T1000 (cell line): ENCODE measurements around the gene CD79A.
"Not testable (repeated sequence)": the region's sequence is repeated elsewhere in the genome, so short reads cannot be mapped to it uniquely, and the experiment has no call there.

Experiments
- DNase-seq: peaks from one replicate; lab custom pipeline; 2025; ENCODE audit warnings: mixed read lengths; lab: John Stamatoyannopoulos, UW

Gene CD79A

GRCh38 chr19:41905273-41906002 is 28.4 kb downstream of the CD79A start:
- no peak for DNase-seq

GRCh38 chr19:41906271-41906670 is 29.2 kb downstream of the CD79A start:
- no peak for DNase-seq

- DNase-seq: no peak
These were observed 30.0 kb downstream of the CD79A start for GRCh38 chr19:41906916-41907680.

GRCh38 chr19:41907994-41908615 is 31.0 kb downstream of the CD79A start:
- no peak for DNase-seq

GRCh38 chr19:41908724-41909464 is 31.8 kb downstream of the CD79A start:
- no peak for DNase-seq

GRCh38 chr19:41909706-41910105 is 32.6 kb downstream of the CD79A start:
- no peak for DNase-seq

- no peak for DNase-seq
These were observed 33.3 kb downstream of the CD79A start for GRCh38 chr19:41910240-41910991.

- no peak for DNase-seq
These were observed 34.2 kb downstream of the CD79A start for GRCh38 chr19:41910992-41911888.

GRCh38 chr19:41911889-41912731 is 35.0 kb downstream of the CD79A start:
- no peak for DNase-seq

- DNase-seq: no peak
These were observed 35.9 kb downstream of the CD79A start for GRCh38 chr19:41912899-41913537.

GRCh38 chr19:41913538-41914423 is 36.7 kb downstream of the CD79A start:
- no peak for DNase-seq

GRCh38 chr19:41914424-41914834 is 37.4 kb downstream of the CD79A start:
- not testable (repeated sequence) for DNase-seq

- DNase-seq: no peak
These were observed 38.1 kb downstream of the CD79A start for GRCh38 chr19:41915021-41915775.

- no peak for DNase-seq
These were observed 38.8 kb downstream of the CD79A start for GRCh38 chr19:41915776-41916414.

- no peak for DNase-seq
These were observed 40.6 kb downstream of the CD79A start for GRCh38 chr19:41917676-41918075.

GRCh38 chr19:41918095-41918494 is 41.0 kb downstream of the CD79A start:
- DNase-seq: no peak
